Tibial nerve (tissue), 4 donors: Measurements from ENCODE around the gene PCDHA2. TPM values are rescaled to one million over a fixed set of nuclear protein-coding genes. Genes with fewer than 3 reads are reported as not detected.

Experiments used
- DNase-seq, 2 donors: peaks; one replicate each; pipeline ENCODE4 v3.0.0-alpha.2; 2019; ENCODE audit warnings: low spot score in 2 of 2
- H3K27ac ChIP-seq, 4 donors: fragments of 200-600 bp; sonication (generic) in 3 of 4; one replicate each; pipeline ENCODE4 v1.5.1; 2017 to 2019; ENCODE audit warnings: mild to moderate bottlenecking in 1 of 4
- H3K27me3 ChIP-seq, 2 donors: fragments of 200-600 bp; sonication (generic) in 1 of 2; one replicate each; pipeline versions ENCODE4 v1.5.1 to v1.6.0; 2017 to 2019
- H3K36me3 ChIP-seq, 3 donors: fragments of 200-600 bp; sonication (generic); one replicate each; pipeline ENCODE4 v1.5.1; 2018 to 2019
- H3K4me1 ChIP-seq, 4 donors: fragments of 200-600 bp; sonication (generic) in 3 of 4; one replicate each; pipeline ENCODE4 v1.5.1; 2017 to 2019
- H3K4me3 ChIP-seq, 4 donors: fragments of 200-600 bp; sonication (generic) in 3 of 4; one replicate each; pipeline ENCODE4 v1.5.1; 2017 to 2019; ENCODE audit warnings: mild to moderate bottlenecking in 1 of 4, moderate library complexity in 1 of 4
- H3K9me3 ChIP-seq, 4 donors: fragments of 200-600 bp; sonication (generic) in 3 of 4; one replicate each; pipeline ENCODE4 v1.5.1; 2017 to 2019
- EP300 ChIP-seq, 2 donors: sonication (generic); formaldehyde crosslinking; IDR thresholded peaks; one replicate each; pipeline ENCODE4 v1.6.1; 2017; ENCODE audit warnings: antibody characterized with exemption in 2 of 2, mild to moderate bottlenecking in 1 of 2
- POLR2A ChIP-seq, 2 donors: fragments of 450-650 bp; IDR thresholded peaks; one replicate each; pipeline ENCODE4 v1.6.1; 2017; ENCODE audit warnings: antibody characterized with exemption in 2 of 2, mild to moderate bottlenecking in 2 of 2, moderate library complexity in 2 of 2
- WGBS, 2 donors: methylation state at CpG; one replicate each; pipeline ENCODE4 v1.1.5; 2018; 5-methylcytosine and 5-hydroxymethylcytosine counted together
- total RNA-seq, 4 donors: library from RNA; depleted of rRNA; stranded (reverse); fragments of >200 nt; gene quantifications; one replicate each; pipeline ENCODE4 v1.1.0, GENCODE V29; 2016
- TF ChIP-seq, protein P1 (sequence below), 5 experiments: fragments of 200-600 bp in 3 of 5; fragments of 450-650 bp in 2 of 5; sonication (generic) in 3 of 5; IDR thresholded peaks; one replicate each; pipeline ENCODE4 v1.5.1; 2016 to 2019; ENCODE audit warnings: antibody characterized with exemption in 5 of 5, mild to moderate bottlenecking in 3 of 5, moderate library complexity in 2 of 5

PCDHA2 gene
- total RNA-seq, 4 donors from 2014 or later, result 0.21 TPM; not detected in 3

DNA sequence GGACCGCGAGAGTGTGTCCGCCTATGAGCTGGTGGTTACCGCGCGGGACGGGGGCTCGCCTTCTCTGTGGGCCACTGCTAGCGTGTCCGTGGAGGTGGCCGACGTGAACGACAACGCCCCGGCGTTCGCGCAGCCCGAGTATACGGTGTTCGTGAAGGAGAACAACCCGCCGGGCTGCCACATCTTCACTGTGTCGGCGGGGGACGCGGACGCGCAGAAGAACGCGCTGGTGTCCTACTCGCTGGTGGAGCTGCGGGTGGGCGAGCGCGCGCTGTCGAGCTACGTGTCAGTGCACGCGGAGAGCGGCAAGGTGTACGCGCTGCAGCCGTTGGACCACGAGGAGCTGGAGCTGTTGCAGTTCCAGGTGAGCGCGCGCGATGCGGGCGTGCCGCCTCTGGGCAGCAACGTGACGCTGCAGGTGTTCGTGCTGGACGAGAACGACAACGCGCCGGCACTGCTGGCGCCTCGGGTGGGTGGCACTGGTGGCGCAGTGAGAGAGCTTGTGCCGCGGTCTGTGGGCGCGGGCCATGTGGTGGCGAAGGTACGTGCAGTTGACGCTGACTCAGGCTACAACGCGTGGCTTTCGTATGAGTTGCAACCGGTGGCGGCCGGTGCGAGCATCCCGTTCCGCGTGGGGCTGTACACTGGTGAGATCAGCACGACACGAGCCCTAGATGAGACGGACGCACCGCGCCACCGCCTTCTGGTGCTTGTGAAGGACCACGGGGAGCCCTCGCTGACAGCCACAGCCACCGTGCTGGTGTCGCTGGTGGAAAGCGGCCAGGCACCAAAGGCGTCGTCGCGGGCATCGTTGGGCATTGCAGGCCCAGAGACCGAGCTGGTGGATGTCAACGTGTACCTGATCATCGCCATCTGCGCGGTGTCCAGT is 41.2 kb downstream of the PCDHA2 start:
- Histone ChIP-seq H3K4me1 (no peaks in the 10 kb centered on the region), H3K4me3 (no peak overlapping the region), H3K27ac (no peak overlapping the region), H3K9me3 (peaks cover 0 to 37% (median 5%) of the 10 kb centered on the region in 4 donors), H3K27me3 (no peaks in the 10 kb centered on the region), H3K36me3 (peaks cover 0 to 6% (median 0%) of the 10 kb centered on the region in 3 donors)
- TF ChIP-seq, protein P1, sequence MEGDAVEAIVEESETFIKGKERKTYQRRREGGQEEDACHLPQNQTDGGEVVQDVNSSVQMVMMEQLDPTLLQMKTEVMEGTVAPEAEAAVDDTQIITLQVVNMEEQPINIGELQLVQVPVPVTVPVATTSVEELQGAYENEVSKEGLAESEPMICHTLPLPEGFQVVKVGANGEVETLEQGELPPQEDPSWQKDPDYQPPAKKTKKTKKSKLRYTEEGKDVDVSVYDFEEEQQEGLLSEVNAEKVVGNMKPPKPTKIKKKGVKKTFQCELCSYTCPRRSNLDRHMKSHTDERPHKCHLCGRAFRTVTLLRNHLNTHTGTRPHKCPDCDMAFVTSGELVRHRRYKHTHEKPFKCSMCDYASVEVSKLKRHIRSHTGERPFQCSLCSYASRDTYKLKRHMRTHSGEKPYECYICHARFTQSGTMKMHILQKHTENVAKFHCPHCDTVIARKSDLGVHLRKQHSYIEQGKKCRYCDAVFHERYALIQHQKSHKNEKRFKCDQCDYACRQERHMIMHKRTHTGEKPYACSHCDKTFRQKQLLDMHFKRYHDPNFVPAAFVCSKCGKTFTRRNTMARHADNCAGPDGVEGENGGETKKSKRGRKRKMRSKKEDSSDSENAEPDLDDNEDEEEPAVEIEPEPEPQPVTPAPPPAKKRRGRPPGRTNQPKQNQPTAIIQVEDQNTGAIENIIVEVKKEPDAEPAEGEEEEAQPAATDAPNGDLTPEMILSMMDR (IDR thresholded peaks at IDR 0.05), result no peak
- TF ChIP-seq EP300 (IDR thresholded peaks at IDR 0.05) (no peak), POLR2A (IDR thresholded peaks at IDR 0.05) (no peak)
- WGBS, 2 donors, result 49 to 53% methylated on average over 59 to 74 of the region's 103 CpGs
- DNase-seq, result no peak

DNA sequence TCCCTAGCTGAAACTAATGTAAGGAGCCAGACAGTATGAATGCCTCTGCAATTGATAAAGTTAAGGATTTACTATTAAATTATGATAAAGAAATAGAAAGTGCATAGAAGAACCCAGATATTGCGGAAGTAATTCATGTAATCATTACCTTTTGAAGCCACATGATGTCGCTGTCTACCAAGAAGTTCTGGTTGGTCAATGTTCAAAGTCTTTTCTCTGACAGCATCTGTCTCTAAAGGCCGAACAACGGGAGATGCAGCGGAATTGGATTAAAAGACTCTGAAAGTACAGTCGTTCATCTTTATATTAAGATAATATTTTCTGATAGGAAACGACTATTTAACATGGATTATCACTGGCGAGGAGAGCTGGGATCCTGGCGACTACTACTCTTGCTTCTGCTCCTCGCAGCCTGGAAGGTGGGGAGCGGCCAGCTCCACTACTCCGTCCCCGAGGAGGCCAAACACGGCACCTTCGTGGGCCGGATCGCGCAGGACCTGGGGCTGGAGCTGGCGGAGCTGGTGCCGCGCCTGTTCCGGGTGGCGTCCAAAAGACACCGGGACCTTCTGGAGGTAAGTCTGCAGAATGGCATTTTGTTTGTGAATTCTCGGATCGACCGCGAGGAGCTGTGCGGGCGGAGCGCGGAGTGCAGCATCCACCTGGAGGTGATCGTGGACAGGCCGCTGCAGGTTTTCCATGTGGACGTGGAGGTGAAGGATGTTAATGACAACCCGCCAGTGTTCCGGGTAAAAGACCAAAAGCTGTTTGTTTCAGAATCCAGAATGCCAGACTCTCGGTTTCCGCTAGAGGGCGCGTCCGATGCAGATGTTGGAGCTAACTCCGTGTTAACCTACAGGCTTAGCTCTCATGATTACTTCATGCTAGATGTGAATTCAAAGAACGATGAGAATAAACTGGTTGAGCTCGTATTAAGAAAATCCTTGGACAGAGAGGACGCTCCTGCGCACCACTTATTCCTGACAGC is 46.6 kb downstream of the PCDHA2 start, which contains the start of gene PCDHA8:
TSS of gene PCDHA8 (plus strand) at position 210 of the 985 bp plus-strand sequence. CDS start at position 345, 135 bp downstream.
- H3K4me1 ChIP-seq, result no peaks in the 10 kb centered on the region
- H3K4me3 ChIP-seq, result no peak within 1 kb of the TSS
- no peaks in the 10 kb centered on the region for H3K27me3 ChIP-seq
- peaks cover 0 to 48% (median 6%) of the 10 kb centered on the region in 4 donors for H3K9me3 ChIP-seq
- TF ChIP-seq EP300 (IDR thresholded peaks at IDR 0.05) (no peak), POLR2A (IDR thresholded peaks at IDR 0.05) (no peak)
- TF ChIP-seq, protein P1 (IDR thresholded peaks at IDR 0.05), result no peak
- DNase-seq, result no peak
- H3K36me3 ChIP-seq, result no peaks in the 10 kb centered on the region
- H3K27ac ChIP-seq, result no peak within 1 kb of the TSS
- WGBS, 2 donors, result 23 to 30% methylated on average over 32 to 47 of the region's 47 CpGs

DNA sequence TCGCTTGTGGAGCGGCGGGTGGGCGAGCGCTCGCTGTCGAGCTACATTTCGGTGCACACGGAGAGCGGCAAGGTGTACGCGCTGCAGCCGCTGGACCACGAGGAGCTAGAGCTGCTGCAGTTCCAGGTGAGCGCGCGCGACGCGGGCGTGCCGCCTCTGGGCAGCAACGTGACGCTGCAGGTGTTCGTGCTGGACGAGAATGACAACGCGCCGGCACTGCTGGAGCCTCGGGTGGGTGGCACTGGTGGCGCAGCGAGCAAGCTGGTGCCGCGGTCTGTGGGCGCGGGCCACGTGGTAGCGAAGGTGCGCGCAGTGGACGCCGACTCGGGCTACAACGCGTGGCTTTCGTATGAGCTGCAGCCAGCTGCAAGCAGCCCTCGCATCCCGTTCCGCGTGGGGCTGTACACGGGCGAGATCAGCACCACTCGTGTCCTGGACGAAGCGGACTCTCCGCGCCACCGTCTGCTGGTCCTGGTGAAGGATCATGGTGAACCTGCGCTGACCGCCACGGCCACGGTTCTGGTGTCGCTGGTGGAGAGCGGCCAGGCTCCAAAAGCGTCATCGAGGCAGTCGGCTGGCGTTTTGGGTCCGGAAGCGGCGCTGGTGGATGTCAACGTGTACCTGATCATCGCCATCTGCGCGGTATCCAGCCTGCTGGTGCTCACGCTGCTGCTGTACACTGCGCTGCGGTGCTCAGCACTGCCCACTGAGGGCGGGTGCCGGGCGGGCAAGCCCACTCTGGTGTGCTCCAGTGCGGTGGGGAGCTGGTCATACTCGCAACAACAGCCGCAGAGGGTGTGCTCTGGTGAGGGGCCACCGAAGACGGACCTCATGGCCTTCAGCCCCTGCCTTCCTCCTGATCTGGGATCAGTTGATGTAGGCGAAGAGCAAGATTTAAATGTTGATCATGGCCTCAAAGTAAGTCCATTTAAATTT is 48.4 kb downstream of the PCDHA2 start:
- 44 to 50% methylated on average over 47 to 80 of the region's 87 CpGs for WGBS, 2 donors
- no peak overlapping the region for H3K27ac ChIP-seq
- DNase-seq, result no peak
- TF ChIP-seq, protein P1 (IDR thresholded peaks at IDR 0.05), result no peak
- TF ChIP-seq POLR2A (IDR thresholded peaks at IDR 0.05) (no peak), EP300 (IDR thresholded peaks at IDR 0.05) (no peak)
- no peaks in the 10 kb centered on the region for H3K4me1 ChIP-seq
- H3K27me3 ChIP-seq, result no peaks in the 10 kb centered on the region
- peaks cover 0 to 50% (median 6%) of the 10 kb centered on the region in 4 donors for H3K9me3 ChIP-seq
- H3K36me3 ChIP-seq, result no peaks in the 10 kb centered on the region
- H3K4me3 ChIP-seq, result no peak overlapping the region

Other genes starting within 250 kb of the PCDHA2 start
- 10 to 100 TPM; 12.3 to 29.4 (median 14.9) TPM for gene EIF4EBP3, start 247.2 kb upstream of the PCDHA2 start, total RNA-seq
- 10 to 100 TPM; 16.6 to 23.7 (median 19.2) TPM for gene SRA1, start 237.4 kb upstream of the PCDHA2 start, total RNA-seq
- 10 to 100 TPM; 43.7 to 70.8 (median 48.4) TPM for gene APBB3, start 230.3 kb upstream of the PCDHA2 start, total RNA-seq
- gene SLC35A4, start 230.0 kb upstream of the PCDHA2 start, total RNA-seq, result 10 to 100 TPM; 22.9 to 36.9 (median 26.8) TPM
- gene CD14, start 161.7 kb upstream of the PCDHA2 start, total RNA-seq, result 10 to 100 TPM; 54.6 to 81.0 (median 77.0) TPM
- 100 to 1,000 TPM in 1 of 4 donors, 10 to 100 TPM in 3; 72.8 to 129 (median 93.0) TPM for gene TMCO6, start 155.4 kb upstream of the PCDHA2 start, total RNA-seq
- gene NDUFA2, start 147.2 kb upstream of the PCDHA2 start, total RNA-seq, result 10 to 100 TPM; 52.2 to 80.6 (median 64.3) TPM
- gene IK, start 147.0 kb upstream of the PCDHA2 start, total RNA-seq, result 100 to 1,000 TPM in 2 of 4 donors, 10 to 100 TPM in 2; 91.6 to 142 (median 108) TPM
- 10 to 100 TPM; 15.1 to 33.0 (median 21.1) TPM for gene WDR55, start 129.9 kb upstream of the PCDHA2 start, total RNA-seq
- gene DND1, start 121.3 kb upstream of the PCDHA2 start, total RNA-seq, result 1 to 10 TPM; 1.3 to 6.1 (median 2.0) TPM
- 10 to 100 TPM; 45.4 to 63.9 (median 48.6) TPM for gene HARS1, start 103.5 kb upstream of the PCDHA2 start, total RNA-seq
- gene HARS2, start 103.4 kb upstream of the PCDHA2 start, total RNA-seq, result 10 to 100 TPM; 33.9 to 41.2 (median 35.1) TPM
- 10 to 100 TPM; 25.5 to 43.1 (median 33.6) TPM for gene ZMAT2, start 94.4 kb upstream of the PCDHA2 start, total RNA-seq
- not detected for gene PCDHA1, start 8.7 kb upstream of the PCDHA2 start, total RNA-seq
- gene PCDHA3, start 6.2 kb downstream of the PCDHA2 start, total RNA-seq, result 1 to 10 TPM in 1 of 4 donors, under 1 TPM in 3; 0.84 to 3.5 (median 0.94) TPM
- gene PCDHA4, start 12.2 kb downstream of the PCDHA2 start, total RNA-seq, result 1 to 10 TPM; 1.6 to 5.7 (median 2.0) TPM
- 1 to 10 TPM in 1 of 4 donors, under 1 TPM in 3; 0.39 to 2.7 (median 0.54) TPM for gene PCDHA5, start 26.8 kb downstream of the PCDHA2 start, total RNA-seq
- gene PCDHA6, start 33.1 kb downstream of the PCDHA2 start, total RNA-seq, result 1 to 10 TPM; 1.3 to 1.9 (median 1.4) TPM
- gene PCDHA7, start 39.4 kb downstream of the PCDHA2 start, total RNA-seq, result 1 to 10 TPM; 1.2 to 2.9 (median 1.7) TPM
- gene PCDHA8, start 46.3 kb downstream of the PCDHA2 start, total RNA-seq, result 1 to 10 TPM in 1 of 4 donors, under 1 TPM in 3; 0.63 to 2.0 (median 0.84) TPM
- gene PCDHA9, start 53.5 kb downstream of the PCDHA2 start, total RNA-seq, result 1 to 10 TPM in 1 of 4 donors, under 1 TPM in 3; 0.39 to 1.8 (median 0.64) TPM
- 1 to 10 TPM in 3 of 4 donors, under 1 TPM in 1; 0.78 to 4.4 (median 2.4) TPM for gene PCDHA10, start 61.0 kb downstream of the PCDHA2 start, total RNA-seq
- gene PCDHA11, start 74.1 kb downstream of the PCDHA2 start, total RNA-seq, result 1 to 10 TPM in 1 of 4 donors, under 1 TPM in 3; 0.60 to 1.3 (median 0.91) TPM
- gene PCDHA12, start 80.5 kb downstream of the PCDHA2 start, total RNA-seq, result 10 to 100 TPM in 1 of 4 donors, 1 to 10 TPM in 3; 3.3 to 10.5 (median 6.7) TPM
- gene PCDHA13, start 87.3 kb downstream of the PCDHA2 start, total RNA-seq, result 1 to 10 TPM in 3 of 4 donors, under 1 TPM in 1; 0.66 to 3.0 (median 1.7) TPM
- 1 to 10 TPM; 1.2 to 3.3 (median 2.7) TPM for gene PCDHAC1, start 131.4 kb downstream of the PCDHA2 start, total RNA-seq
- 1 to 10 TPM in 3 of 4 donors, under 1 TPM in 1; 0.78 to 4.2 (median 2.5) TPM for gene PCDHAC2, start 171.6 kb downstream of the PCDHA2 start, total RNA-seq